ENCODE data around the gene EPHB2. TPM values are rescaled to one million over a fixed set of nuclear protein-coding genes. Genes with fewer than 3 reads are reported as not detected.

Gene EPHB2
- total RNA-seq, 2 experiments from 2014 or later: 0.59 TPM; not detected in 1

- Histone ChIP-seq H3K9me2 (ENCODE audit: insufficient read depth, low read length) (no peaks in the 10 kb centered on the region), H3K9me3 (ENCODE audit: low read length) (no peaks in the 10 kb centered on the region), H3K79me2 (ENCODE audit: insufficient read depth, low read depth, low read length) (no peaks in the 10 kb centered on the region), H2AFZ (ENCODE audit: low read length) (no peak overlapping the region), H3K4me2 (ENCODE audit: low read length) (no peak overlapping the region), H3K36me3 (ENCODE audit: insufficient read depth, low read length) (no peaks in the 10 kb centered on the region), H4K20me1 (ENCODE audit: insufficient read depth, low read length) (no peaks in the 10 kb centered on the region), H3K4me3 (ENCODE audit: low read depth, low read length, poor library complexity, severe bottlenecking) (no peak overlapping the region), H3K4me1 (ENCODE audit: insufficient read depth, low read length, poor library complexity, severe bottlenecking) (no peaks in the 10 kb centered on the region), H3K27ac (ENCODE audit: low read depth, low read length, poor library complexity, severe bottlenecking) (no peak overlapping the region)
- TF ChIP-seq, protein P1, sequence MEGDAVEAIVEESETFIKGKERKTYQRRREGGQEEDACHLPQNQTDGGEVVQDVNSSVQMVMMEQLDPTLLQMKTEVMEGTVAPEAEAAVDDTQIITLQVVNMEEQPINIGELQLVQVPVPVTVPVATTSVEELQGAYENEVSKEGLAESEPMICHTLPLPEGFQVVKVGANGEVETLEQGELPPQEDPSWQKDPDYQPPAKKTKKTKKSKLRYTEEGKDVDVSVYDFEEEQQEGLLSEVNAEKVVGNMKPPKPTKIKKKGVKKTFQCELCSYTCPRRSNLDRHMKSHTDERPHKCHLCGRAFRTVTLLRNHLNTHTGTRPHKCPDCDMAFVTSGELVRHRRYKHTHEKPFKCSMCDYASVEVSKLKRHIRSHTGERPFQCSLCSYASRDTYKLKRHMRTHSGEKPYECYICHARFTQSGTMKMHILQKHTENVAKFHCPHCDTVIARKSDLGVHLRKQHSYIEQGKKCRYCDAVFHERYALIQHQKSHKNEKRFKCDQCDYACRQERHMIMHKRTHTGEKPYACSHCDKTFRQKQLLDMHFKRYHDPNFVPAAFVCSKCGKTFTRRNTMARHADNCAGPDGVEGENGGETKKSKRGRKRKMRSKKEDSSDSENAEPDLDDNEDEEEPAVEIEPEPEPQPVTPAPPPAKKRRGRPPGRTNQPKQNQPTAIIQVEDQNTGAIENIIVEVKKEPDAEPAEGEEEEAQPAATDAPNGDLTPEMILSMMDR (conservative IDR thresholded peaks at IDR 0.05; ENCODE audit: low read length): no peak
- no peak for TF ChIP-seq EZH2phosphoT487 (IDR thresholded peaks at IDR 0.05; ENCODE audit: borderline replicate concordance, low read depth, low read length)
- no TSS peak for BruUV-seq (replicated peaks)
- intact Hi-C loops (cut with micrococcal nuclease; ENCODE audit: unreplicated experiment): no loop called here
- no peak for DNase-seq (ENCODE audit: low spot score)
- ChIA-PET POLR2A (no interaction called here), CTCF (ENCODE audit: unreplicated experiment) (no interaction called here)
These were observed 110.4 kb downstream of the EPHB2 start for GRCh38 chr1:22821027-22821426.

DNA sequence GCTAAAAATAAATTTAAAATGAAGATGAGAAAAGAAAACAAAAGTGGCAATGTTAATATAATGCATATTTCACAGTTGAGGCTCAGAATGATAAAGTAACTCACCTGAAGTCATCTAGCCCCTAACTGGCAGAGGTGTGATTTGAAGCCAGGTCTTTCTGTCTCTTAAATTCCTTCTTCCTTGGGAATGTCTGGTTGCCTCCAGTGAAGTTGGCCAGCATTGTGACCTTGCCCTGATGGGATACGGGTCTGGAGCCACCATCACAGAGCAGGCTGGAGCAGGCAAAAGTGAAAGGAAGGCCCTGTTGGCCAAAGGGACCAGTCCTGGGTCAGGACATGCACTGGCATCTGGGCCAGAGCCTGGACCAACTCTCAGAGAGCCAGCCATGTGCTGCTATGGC, 111.7 kb downstream of the EPHB2 start:
- Histone ChIP-seq H2AFZ (ENCODE audit: low read length) (no peak overlapping the region), H3K79me2 (ENCODE audit: insufficient read depth, low read depth, low read length) (no peaks in the 10 kb centered on the region), H3K27ac (ENCODE audit: low read depth, low read length, poor library complexity, severe bottlenecking) (no peak overlapping the region), H3K9me3 (ENCODE audit: low read length) (no peaks in the 10 kb centered on the region), H3K4me3 (ENCODE audit: low read depth, low read length, poor library complexity, severe bottlenecking) (no peak overlapping the region), H3K9me2 (ENCODE audit: insufficient read depth, low read length) (no peaks in the 10 kb centered on the region), H3K4me2 (ENCODE audit: low read length) (no peak overlapping the region), H3K4me1 (ENCODE audit: insufficient read depth, low read length, poor library complexity, severe bottlenecking) (no peaks in the 10 kb centered on the region), H3K36me3 (ENCODE audit: insufficient read depth, low read length) (no peaks in the 10 kb centered on the region), H4K20me1 (ENCODE audit: insufficient read depth, low read length) (no peaks in the 10 kb centered on the region)
- no peak for DNase-seq (ENCODE audit: low spot score)
- intact Hi-C loops (cut with micrococcal nuclease; ENCODE audit: unreplicated experiment): no loop called here
- POLR2A ChIA-PET: no interaction called here
- TF ChIP-seq, protein P1 (conservative IDR thresholded peaks at IDR 0.05; ENCODE audit: low read length): no peak
- TF ChIP-seq EZH2phosphoT487 (IDR thresholded peaks at IDR 0.05; ENCODE audit: borderline replicate concordance, low read depth, low read length): no peak
- no TSS peak for BruUV-seq (replicated peaks)
- CTCF ChIA-PET (ENCODE audit: unreplicated experiment): no interaction called here

GRCh38 chr1:22824466-22824865, 113.8 kb downstream of the EPHB2 start:
- ChIA-PET POLR2A (no interaction called here), CTCF (ENCODE audit: unreplicated experiment) (no interaction called here)
- no peak overlapping the region for H2AFZ ChIP-seq (ENCODE audit: low read length)
- no peak for DNase-seq (ENCODE audit: low spot score)
- no peak for TF ChIP-seq EZH2phosphoT487 (IDR thresholded peaks at IDR 0.05; ENCODE audit: borderline replicate concordance, low read depth, low read length)
- TF ChIP-seq, protein P1 (conservative IDR thresholded peaks at IDR 0.05; ENCODE audit: low read length): no peak
- no peaks in the 10 kb centered on the region for H3K9me3 ChIP-seq (ENCODE audit: low read length)
- no peaks in the 10 kb centered on the region for H3K79me2 ChIP-seq (ENCODE audit: insufficient read depth, low read depth, low read length)
- no peak overlapping the region for H3K27ac ChIP-seq (ENCODE audit: low read depth, low read length, poor library complexity, severe bottlenecking)
- H3K4me3 ChIP-seq (ENCODE audit: low read depth, low read length, poor library complexity, severe bottlenecking): no peak overlapping the region
- no peaks in the 10 kb centered on the region for H3K4me1 ChIP-seq (ENCODE audit: insufficient read depth, low read length, poor library complexity, severe bottlenecking)
- H3K36me3 ChIP-seq (ENCODE audit: insufficient read depth, low read length): no peaks in the 10 kb centered on the region
- BruUV-seq (replicated peaks): no TSS peak
- no peak overlapping the region for H3K4me2 ChIP-seq (ENCODE audit: low read length)
- intact Hi-C loops (cut with micrococcal nuclease; ENCODE audit: unreplicated experiment): no loop called here
- H3K9me2 ChIP-seq (ENCODE audit: insufficient read depth, low read length): no peaks in the 10 kb centered on the region
- no peaks in the 10 kb centered on the region for H4K20me1 ChIP-seq (ENCODE audit: insufficient read depth, low read length)
